Skin epidermis (tissue), 12 donors: ENCODE data around the gene FBLN2.

ENCODE experiments used
- H3K27ac ChIP-seq, 21 experiments: fragments of 200-600 bp; sonication (generic) in 11 of 21; one replicate each; pipeline ENCODE4 v1.5.0; 2020; ENCODE audit warnings: mild to moderate bottlenecking in 3 of 21, inconsistent platforms in 2 of 21, moderate library complexity in 2 of 21
- H3K4me3 ChIP-seq, 7 experiments: fragments of 200-600 bp; sonication (generic) in 2 of 7; one replicate each; pipeline ENCODE4 v1.5.0; 2020; ENCODE audit warnings: inconsistent platforms in 2 of 7, mild to moderate bottlenecking in 2 of 7, moderate library complexity in 1 of 7

The FBLN2 gene

DNA sequence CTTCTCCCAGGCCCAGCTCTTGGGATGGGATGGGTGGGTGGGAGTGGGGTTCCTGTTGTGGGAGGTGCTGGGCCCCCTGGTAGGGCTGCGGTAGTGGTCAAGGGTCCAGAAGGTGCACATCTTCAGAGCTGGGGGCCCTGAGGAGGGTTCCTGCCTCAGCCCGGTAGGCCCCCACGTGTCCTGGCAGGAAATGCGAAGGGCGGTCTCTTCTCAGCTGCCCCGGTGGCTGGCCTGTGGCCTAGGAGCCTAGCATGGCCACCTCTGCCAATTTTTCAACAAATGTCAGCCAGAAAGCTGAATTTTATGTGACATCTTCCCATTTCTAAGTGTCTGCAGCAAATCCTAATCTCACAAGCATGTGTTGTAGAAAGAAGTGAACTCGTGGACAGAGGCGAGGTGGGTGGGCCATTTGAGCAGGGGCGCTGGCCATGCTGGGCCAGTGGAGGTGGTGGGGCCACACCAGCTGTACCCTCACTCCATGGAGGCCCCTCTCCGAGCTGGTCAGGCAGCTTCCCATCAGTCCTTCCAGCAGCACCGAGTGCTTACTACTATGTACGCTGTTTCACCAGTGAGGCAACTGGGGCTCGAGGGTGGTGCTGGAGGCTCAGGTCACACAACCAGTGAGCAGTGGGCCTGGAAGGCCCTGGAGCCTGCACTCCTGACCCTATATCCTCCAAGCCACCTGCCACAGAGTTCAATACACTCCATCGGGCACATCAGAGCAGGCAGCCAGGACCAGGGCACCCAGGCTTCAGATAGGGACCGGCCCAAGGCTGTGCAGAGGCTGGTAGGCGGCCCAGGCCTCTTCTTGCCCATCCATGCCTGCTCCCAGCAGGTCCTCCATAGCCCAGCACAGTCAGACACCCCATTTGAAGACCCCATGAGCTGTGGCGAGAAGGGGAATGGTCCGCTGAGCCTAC lies 23.2 kb downstream of the FBLN2 start:
- H3K27ac ChIP-seq, result peak overlapping the region in 5 of 21 experiments; percentile 7 to 62 (median 42)

DNA sequence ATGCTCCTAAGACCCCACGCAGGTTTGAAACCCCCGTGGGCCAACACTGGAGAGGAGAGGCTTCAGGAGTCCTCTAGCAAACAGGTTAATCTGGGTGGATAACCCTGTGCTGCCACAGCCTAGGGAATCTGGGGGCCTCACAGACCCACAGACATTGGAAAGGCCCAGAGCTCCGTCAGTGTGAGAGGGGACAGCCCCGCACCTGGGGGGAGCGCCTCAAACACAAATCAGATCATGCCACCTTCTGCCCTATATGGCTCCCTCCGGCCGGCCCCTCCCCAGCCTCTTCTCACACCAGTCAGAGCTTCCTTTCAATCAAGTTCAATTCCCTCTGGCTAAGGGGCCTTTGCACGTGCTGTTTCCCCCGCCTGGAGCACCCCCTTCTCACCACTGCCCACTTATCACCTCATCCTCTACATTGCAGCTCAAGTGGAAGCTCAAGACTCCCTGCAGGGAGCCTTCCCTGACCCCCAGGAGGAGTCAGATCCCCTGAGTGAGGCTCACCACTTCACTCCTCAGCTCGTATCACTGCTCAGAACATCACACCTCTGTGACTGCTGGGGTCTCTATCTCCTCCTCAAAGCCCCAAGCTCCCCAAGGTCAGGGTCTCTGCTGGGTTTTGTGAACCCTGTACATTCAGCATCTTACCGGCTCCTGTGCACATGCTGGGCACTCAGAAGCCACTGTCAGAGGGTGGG lies 24.1 kb downstream of the FBLN2 start:
- no peak overlapping the region for H3K4me3 ChIP-seq
- H3K27ac ChIP-seq, result peak overlapping the region in 4 of 21 experiments; percentile 17 to 61 (median 30)

More for the DNA sequence above, 23.2 kb downstream of the FBLN2 start:
- no peak overlapping the region for H3K4me3 ChIP-seq

DNA sequence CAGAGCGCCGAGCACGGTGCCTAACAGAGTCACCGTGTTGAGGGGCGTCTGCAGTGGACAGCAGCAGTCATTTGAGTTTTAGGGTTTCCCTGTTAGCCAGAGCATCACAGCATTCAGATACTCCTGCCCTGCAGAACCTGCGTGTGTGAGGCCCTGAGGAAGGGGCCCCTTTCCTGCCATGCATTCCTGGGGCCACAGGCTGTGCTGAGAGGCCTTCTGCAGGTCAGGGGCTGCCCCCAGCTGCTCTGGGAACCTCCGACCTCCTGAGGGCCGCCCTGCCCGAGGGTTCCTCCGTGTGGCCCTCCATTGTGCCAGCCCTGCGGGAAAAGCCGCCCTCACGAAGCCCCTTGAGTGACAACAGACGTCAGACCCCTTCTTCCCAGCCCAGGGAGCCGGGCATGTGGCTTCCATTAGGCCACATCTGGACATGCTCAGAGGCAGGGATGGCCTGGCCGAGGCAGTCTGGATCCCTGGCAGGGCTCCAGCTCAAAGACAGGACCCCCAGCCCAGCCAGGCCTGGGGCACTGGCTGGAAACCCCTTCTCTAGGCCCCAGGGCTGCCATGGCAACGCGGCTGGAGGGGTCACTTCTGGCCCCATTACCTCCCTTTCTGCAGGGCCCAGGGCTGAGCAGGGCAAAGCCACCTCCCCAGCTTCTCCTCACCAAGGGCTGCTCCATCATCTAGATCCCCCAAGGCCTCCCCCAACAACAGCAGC lies 25.3 kb downstream of the FBLN2 start:
- H3K27ac ChIP-seq, result peak overlapping the region in 15 of 21 experiments; percentile 15 to 77 (median 52)
- no peak overlapping the region for H3K4me3 ChIP-seq

DNA sequence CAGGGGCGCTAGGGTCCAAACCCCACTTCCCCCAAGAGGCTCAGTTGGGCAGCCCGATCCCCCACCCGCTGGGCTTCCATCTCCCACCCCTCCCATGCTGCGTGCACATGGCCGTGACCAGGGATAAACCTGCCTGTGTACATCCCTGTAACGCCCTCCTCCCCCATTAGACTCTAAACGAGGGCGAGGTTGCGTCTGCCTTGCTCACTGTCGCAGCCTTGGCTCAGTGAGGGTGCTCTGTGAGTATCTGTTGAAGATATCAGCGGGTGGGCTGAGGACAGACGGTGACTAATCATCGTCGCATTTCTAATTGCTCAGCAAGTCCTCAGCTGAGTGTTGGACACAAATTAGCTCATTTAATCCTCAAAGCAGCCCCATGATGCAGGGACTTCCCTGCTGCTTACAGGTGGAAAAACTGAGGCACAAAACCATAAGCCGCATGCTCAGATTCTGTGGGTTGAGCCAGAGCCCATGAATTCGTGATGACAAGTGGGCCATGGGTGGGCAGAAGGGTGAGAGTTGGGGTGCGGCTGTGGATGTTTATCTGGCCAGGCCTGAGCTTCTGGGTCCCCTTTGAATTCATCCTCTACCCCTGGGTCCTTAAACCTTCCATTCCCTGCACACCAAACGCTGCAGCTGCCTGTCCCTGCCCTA lies 26.0 kb downstream of the FBLN2 start:
- H3K4me3 ChIP-seq, result no peak overlapping the region
- H3K27ac ChIP-seq, result peak overlapping the region in 15 of 21 experiments; percentile 15 to 77 (median 55)

DNA sequence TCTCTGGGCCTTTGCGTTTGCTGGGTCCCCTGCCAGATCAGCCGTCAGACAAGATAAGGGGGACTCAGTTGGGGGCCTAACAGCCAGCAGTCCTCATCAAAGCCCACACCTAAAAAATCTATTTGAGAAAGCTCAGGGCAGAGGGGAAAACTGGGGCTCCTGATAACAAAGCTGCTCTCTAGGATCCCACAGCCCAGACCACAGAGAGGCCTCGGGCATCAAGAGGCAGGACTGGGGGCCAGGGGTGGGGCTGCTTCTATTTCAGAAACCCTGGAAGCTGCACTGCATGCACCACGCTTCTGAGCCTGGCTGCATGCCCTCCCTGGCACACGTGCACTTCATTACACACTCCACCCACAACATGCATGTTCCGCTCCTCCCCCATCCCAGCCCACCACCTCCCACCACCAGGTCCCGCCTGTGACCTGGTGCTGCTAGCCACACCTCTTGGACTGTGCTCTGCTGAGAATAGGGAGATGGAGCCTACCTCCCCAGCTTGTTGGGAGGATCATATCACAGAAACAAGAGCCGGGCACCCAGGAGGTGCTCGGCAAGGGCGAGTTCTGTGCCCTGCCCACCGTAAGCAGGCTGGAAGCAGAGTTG lies 26.6 kb downstream of the FBLN2 start:
- H3K27ac ChIP-seq, result peak overlapping the region in 13 of 21 experiments; percentile 7 to 70 (median 45)
- no peak overlapping the region for H3K4me3 ChIP-seq

DNA sequence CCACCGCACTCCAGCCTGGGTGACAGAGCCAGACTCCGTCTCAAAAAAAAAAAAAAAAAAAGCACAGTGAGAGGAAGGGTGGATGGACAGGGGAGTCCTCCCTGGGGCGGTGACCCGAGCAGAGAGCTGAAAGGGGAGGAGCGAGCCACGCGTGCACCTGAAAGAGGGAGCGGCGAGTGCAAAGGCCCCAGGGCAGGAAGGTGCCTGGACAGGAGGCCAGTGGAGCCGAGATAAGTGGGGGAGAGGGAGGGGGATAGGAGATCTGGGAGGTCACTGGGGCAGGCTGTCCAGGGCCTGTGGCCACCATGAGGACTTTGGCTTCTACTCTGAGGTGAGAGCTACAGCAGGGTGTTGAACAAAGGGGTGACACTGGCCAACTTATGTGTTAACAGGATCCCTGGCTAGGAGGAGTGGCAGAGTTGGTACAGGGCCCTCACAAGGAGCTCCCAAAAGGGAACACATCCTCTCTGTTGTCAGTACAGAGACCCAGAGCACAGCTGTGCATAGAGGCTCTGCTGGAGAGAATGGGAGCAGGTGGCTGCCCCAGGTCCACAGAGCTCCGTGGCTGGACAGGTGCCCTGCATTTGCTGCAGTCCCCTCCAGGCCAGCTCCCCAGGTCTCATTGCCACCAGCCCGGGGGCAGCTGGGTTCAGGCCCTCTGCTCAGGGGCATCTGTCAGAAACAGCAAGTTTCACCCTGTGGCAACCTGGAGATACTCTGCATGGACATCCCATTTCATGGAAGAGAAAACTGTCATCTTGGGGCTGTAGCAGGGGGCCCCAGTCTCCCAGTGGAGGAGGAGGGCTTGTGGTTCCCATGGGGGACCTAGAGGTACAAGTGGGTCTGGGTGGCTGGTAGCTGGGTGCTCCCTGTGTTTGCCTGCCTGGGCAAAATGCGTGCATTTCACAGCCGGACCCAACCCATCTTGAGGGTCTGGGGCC lies 28.5 kb downstream of the FBLN2 start:
- Histone ChIP-seq H3K27ac (peak overlapping the region in 1 of 21 experiments; percentile 28), H3K4me3 (no peak overlapping the region)

DNA sequence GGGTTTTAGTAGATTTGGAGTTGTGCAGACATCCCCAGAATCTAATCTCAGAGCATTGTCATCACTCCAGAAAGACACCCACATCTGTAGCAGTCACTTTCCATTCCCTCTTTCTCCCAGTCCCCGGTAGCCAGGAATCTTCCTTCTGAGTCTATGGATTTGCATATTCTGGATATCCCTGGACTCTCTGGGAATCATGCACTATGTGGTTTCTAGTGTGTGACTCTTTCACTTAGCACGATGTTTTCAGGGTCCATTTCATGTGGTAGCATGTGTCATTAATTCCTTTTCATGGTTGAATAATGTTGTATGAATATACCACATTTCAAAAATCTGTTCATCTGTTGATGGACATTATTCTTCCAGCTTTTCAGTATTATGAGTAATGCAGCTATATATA lies 29.3 kb downstream of the FBLN2 start:
- Histone ChIP-seq H3K27ac (no peak overlapping the region), H3K4me3 (no peak overlapping the region)

DNA sequence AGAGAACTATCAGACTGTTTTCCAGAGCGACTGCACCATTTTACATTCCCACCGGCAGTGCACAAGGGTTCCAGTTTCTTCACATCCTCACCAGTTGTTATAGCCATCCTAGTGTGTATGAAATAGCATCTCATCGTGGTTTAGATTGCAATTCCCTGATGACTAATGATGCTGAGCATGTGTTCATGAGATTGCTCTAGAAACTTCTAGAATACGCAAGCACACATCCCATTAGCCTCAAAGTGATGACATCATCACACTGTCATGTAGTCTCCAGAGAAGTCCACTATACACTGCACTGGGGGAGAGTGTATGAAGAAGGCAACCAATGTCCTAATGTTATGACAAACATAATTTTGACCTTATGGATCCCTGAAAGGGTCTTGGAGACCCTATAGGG lies 30.1 kb downstream of the FBLN2 start:
- Histone ChIP-seq H3K4me3 (no peak overlapping the region), H3K27ac (no peak overlapping the region)

DNA sequence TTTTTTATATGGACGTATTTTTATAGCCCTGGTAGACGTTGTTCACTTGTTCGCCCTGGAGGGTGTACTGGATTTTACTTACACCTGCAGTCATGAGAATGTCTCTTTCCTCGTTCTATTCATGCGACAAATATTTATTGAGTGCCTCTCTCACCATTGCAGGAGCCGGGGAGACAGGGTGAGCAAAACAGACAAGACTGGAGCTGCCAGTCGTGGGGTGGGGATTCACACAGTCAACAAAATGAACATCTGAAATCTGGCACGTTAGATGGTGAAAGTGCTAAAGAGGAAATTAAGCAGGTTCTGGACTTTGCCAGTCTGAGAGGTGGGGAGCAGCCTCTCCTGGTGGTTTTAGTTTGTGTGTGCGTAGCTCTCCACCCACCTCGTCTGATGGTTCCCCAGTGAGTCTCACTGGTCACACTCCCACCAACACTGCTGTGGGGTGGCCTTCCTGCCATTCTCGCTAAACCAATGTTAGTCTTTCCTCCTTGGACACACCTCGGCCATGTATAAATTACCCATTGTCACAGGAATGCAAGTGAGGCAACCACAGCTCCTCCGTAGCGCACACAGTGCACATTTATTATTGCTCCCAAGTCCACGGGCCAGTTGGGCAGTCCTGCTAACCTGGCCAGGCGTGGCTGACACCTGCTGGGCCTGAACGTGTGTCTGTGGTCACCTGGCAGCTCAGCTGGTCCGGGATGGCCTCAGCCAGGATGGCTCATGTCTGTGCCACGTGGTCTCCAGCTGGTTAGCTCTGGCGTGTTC lies 31.5 kb downstream of the FBLN2 start:
- no peak overlapping the region for H3K4me3 ChIP-seq
- peak overlapping the region in 1 of 21 experiments; percentile 2 for H3K27ac ChIP-seq

DNA sequence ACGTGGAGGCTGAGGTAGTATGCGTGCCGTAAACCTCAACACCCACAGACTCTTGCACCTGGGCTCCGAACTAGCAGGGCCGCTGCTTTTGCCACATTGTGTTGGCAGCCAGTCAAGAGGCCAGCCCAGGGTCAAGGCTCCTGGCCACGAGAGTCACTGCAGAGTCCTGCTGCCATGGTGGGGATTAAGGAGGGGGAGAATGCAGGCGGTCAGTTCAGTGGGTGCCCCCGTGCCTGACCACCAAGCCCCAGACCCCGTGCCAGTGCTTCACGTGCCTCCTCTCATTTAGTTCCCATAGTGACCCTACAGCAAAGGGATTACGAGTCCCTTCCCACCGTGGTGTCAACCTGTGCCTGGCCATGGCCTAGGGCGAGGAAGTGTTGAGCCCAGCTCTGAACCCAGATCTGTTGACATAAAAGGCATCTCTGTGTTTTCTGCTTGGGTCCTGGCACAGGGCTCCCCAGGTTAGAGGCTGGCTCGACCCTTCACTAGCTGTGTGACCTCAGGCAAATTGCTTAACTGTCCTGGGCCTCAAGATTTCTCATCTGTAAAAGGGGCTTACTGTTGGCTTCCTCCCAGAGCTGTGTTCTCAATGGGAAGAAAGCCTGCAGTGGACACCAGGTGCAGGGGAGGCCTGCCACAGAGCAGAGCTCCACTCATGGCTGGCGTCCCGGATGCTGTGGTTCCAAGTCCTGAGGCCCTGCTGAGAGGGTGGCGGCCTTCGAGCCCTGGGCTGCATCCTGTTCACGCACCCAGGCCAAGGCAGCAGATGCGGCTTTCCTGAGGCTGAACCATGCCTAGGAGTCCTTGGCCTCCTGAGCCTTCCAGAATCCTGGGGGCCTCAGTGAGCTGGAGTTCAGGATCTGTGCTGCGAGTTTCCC lies 32.8 kb downstream of the FBLN2 start:
- no peak overlapping the region for H3K4me3 ChIP-seq
- peak overlapping the region in 6 of 21 experiments; percentile 10 to 44 (median 31) for H3K27ac ChIP-seq

DNA sequence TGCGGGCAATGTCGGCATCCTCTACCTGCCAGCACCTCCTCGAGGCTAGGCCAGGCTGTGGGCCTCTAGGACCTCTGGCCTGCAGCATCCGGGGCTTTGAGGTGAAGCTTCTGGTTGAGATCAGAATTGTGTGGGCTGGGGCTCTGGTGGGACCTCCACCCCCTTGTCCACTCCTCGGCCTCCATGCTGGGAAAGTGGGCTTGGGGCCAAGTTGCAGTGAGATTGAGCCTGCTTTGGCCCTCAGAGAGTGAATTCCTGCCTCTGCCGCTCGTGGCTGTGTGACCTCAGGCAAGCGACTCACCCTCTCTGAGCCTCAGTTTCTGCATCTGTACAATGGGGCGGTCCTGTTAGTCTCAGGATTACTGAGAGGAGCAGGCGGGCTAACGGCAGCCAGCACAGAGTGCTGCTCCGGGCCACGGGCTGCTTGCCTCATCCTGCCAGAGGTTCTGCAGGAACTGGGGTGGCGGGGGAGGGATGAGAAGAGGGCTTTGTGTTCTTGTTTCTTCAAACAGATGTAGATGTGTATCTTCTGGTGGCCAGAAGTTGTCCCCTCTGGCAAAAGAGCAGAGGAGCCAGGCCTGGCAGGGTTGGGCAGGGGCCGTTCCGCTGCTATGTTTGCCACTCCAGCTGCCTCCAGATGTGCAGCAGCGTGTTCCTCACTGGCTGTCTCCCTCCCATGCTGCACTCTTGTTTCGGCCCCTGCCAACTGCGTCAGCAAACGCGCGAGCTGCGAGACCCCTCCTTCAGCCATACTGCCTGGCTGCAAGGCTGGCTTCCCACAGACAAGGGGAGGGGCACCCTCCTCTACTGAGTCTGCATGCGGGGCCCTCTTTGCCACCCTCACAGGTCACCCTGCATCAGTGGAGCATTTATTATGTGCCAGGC lies 33.7 kb downstream of the FBLN2 start:
- no peak overlapping the region for H3K4me3 ChIP-seq
- peak overlapping the region in 7 of 21 experiments; percentile 10 to 68 (median 31) for H3K27ac ChIP-seq

DNA sequence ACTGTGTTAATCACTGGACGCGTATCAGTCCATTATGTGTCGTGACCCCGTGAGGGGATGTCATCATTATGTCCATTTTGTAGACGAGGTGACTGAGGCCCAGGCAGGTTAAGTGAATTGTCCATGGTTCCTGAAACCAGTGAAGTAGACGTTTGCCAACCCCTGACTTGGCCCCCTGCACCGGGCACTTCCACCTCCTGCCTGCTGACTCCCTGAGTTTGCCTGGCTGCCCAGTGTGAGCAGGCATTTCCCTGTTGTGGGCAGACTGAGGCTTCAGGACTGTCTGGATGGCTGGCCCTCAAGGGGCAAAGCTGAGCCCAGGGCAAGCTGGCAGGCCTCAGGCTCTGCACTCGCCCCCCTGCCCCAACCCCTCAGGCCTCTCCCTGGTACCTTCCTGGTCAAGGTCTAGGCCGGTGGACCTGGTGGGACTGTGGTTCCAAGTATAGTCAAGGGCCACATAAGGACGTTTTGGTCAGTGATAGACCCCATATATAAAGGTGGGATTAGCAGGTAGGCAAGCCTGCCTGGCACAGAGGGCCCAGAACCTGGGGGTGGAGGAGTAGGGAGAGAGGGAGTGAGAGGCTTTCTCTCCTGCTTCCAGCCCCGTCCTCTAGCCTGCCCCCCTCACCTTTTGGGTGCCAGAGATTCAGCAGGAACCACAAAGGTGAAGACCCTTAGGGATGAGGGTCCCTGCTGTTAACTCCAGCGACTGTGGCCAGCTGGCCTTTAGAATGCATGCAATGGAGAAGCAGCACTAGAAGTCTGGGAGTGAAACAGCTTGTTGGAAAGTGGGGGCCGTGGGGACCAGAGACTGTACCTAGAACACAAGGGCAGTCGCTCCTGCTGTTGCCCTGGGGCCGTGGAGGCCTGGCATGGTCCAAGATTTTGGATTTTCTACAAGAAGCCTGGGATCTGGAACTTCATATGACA lies 34.6 kb downstream of the FBLN2 start:
- peak overlapping the region in 4 of 21 experiments; percentile 14 to 68 (median 37) for H3K27ac ChIP-seq
- H3K4me3 ChIP-seq, result no peak overlapping the region

DNA sequence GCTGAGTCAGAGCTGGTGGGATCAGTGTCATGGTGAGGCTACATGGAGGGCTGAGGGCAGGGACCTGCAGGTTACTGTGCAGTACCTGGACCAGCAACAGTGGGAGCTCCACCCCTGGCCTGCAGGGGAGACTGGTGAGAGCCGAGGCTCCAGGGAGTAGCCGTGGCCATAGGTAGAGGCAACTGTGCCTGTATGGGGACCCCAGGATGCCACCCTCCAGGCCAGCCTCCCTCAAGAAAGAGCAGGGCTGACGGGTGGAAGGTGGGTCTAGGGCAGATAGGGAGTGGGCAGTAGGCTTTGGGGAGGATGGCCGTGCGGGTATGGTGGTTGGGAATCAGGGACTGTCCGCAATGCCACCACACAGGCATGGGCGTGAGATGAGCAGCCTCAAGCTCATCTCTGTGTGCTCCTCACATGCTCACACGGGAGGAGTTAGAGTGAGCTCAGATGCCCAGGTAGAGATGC lies 35.5 kb downstream of the FBLN2 start:
- Histone ChIP-seq H3K4me3 (no peak overlapping the region), H3K27ac (no peak overlapping the region)

DNA sequence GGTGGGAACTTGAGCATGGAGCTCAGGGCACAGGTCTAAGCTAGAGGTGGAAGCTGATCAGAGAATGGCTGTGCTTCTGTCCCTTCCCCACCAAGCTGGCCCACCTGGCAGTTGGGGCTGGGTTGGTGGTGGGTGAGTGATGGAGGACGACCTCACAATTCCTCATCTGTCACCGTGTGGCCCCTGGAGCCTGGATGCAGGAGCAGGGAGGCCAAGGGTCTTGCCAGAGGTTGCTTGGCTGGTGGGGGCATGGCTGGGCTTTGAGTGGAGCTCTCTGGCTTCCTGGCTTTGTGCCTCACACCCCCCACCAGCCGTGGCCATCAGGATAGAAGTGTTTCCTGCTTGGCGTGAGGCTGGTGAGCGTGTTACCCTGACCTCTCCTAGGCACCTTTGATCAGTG lies 36.0 kb downstream of the FBLN2 start:
- Histone ChIP-seq H3K27ac (no peak overlapping the region), H3K4me3 (no peak overlapping the region)
